HG02759 (cell line): Measurements from ENCODE around the gene MGAT4A.

Experiments used
- ATAC-seq: cut with Tn5 transposase; IDR thresholded peaks from one replicate; pipeline ENCODE4 v1.9.1; 2021; ENCODE audit warnings: mild to moderate bottlenecking, moderate library complexity; ENCODE audit not compliant: unreplicated experiment

MGAT4A gene

DNA sequence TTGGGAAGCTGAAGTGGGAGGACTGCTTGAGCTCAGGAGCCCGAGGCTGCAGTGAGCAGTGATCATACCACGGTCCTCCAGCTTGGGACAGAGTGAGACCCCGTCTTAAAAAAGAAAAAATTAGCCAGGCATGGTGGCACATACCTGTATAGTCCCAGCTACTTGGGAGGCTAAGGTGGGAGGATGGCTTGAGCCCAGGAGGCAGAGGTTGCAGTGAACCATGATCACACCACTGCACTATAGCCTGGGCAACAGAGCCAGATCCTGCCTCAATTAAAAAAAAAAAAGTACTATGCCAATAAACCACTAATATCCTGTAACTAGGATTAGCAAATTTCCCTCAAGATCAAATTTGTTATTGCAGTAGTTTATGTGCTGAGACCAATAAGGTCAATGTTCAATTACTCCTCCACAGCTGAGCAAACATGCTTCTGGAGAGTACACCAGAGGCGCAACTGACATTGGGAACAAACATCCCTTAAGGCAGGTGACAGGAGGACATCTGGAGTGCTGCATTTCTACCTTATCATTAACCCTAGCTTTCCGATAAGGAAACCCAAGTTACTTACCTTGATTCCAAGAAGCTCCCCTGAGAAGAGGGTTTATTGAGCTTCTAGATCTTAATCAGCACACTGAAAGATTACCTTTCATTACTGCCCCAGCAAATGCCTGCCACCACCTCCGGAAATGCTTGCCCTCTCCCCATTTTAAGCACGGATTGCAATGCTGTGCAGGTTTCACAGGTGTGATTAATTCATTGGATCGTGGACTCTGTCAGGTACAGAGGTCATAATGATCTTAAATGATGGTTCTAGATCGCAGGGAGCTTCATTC, 26.2 kb downstream of the MGAT4A start:
- no peak for ATAC-seq

DNA sequence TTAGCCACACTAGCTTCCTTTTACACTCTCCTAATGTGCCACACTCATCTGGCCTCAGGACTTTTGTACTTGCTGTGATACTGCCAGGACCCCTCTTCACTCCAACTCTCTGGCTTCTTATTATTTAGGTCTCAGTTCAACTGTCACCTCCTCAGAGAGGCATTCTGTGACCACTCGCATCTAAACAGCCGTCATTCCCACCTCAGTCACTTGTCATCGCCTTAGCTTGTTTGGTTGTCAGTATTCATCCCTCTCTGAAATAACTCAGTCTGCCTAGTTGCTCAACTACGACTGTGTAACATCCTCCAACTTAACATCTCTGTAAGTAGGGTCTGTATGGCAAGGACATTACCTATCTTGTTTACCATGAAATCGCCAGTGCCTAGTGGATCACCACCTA, 27.2 kb downstream of the MGAT4A start:
- no peak for ATAC-seq

DNA sequence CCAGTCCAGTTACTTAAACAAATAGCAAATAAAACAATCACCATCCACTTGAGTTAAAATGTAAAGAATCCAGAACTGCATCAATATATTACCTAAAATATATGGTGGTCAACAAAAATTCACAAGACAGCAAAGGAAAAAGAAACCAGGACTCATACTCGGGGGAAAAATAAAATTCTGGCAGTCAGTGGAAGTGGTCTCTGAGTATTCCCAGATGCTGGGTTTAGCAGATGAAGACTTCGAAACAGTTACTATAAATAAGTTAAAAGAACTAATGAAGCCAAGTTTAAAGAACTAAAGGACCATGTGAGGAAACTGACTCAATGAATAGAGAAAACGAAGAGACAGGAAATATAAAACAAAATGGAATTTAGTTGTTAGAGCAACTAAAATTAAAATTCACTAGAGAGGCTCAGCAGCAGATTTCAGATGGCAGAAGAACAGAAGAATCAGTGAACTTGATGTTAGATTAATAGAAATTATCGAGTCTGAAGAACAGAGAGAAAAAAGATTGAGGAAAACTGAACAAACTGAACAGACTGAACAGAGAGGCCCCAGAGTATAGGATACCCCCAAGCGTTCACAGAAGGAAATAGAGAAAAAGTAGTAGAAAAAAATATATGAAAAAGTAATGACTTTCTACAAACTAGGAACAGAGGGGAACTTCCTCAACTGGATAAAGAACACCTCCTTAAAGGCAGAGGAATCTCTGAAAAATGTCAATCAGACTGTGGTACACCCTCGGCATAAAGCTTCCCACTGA, 27.9 kb downstream of the MGAT4A start:
- ATAC-seq = no peak

DNA sequence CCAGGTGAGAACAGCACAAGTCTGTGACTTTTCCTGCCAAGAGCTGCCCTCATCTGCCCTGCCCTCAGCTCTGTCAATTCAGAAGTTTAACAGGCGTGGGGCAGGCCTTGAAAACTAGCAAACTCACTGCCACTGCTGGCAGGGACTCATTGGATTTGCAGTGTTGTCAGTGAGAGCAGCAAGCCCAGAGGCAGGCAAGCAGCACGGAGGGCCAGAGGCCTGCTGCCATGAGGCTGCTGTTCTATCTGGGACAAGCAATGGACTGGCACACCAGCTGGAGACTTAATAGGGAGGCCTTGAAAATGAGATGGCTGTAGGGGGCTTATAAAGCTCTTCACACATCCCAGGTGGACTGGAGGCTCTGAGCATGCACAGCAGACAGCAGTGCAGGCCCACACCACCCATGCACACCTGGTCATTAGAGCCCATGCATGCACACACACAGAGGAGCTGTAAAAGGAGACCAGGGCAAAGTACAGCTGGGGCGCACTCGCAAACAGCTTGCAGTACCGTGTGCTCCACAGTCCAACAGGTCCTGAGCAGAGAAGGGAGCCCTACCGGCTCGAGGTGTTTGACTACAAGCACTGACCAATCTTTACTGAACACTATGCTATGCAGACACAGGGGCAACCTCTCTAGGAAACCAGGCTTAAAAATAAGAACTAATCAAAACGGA, 28.7 kb downstream of the MGAT4A start:
- no peak for ATAC-seq

DNA sequence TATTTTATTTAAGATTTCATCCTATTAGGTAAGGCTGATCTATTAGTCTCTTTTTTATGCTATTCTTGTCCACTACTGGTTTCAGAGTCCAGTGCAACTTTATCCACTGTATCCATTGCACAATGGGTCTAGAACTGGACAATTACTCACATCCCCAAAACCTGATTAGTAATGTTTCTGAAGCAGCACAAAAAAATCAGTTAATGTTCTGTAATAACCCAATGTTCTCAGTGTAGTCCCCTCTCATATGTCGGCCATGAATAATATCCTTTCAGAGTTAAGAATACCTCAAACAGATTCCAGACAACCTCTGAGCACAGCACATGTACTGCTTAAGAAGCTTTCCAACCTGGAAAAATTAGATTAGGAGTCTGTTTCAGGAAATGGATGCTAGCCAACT, 29.7 kb downstream of the MGAT4A start:
- no peak for ATAC-seq

DNA sequence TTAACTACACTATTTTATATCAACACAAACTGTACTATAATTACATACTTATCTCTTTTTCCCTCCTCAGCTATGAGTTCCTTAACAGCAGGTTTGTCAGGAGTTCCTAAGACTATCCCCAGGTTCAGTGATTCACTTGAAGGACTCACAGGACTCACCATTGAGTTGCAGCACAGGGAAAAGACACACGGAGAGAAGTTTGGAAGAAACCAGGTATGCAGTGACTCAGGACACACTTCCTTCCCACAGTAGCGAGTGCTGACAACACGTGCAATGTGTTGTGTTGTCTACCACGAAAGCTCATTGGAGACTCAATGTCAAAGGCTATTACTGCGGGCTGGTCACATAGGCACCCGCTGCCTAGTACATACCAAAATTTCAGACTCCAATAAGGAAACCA, 32.0 kb downstream of the MGAT4A start:
- ATAC-seq = no peak

DNA sequence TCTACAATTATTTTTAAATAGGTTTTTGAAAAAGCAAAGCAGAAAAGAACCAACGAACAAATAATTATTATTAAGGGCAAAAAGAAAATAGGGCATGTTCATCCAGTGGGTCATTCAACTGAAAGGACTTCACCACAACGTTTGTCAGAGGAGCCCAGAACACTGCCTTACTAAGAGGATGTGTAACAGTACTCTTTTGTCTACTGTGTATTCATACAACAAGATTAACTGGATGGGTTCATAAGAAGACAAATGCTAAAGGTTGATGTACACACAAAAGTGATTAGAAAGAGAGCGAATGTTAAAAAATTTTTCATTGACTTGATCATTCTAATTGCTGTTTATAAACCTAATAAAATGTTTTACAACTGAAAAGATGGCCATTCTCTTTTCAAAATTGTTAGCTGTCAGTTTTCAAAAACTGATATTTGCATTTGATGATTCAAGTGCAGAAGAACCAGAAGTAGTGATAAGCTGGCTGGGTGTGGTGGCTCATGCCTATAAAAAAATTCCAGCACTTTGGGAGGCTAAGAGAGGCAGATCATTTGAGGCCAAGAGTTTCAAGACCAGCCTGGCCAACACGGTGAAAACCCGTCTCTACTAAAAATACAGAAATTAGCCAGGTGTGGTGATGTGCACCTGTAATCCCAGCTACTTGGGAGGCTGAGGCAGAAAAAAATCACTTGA, 33.1 kb downstream of the MGAT4A start:
- ATAC-seq = no peak

DNA sequence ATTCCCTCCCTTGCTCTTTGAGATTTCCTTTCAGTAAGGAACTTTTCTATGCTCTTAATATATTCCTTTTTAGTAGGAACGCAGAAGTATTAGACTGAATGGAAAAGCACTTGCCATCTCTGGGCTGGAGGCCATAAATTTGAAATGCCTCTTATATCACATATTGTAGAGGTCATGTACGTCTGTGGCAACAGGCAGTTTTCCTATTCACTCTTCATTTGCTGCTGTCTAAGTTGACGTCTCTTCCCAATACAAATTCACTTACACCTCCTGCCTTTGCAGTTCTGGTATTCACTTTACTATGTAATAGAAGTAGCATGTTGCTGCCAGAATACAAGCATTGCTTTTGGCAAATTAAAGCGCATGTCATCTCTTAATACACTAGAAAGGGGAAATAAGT, 34.7 kb downstream of the MGAT4A start:
- ATAC-seq = no peak

DNA sequence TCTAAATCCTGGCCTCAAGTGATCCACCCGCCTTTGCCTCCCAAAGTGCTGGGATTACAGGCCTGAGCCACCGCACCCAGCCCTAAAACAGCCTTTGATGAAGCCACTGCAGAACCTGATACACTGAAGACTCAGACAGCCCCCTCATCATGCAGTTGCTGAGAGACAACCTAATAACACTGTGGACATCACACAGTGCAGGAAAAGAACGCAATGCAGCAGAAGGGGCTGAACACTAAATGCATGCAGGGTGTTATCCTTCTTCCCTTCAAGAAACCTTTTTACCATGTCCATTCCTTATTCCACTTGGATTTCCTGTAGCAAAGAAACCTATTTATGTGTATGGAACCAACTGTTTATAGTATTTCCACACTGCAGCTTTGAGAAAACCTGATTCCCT, 35.7 kb downstream of the MGAT4A start:
- no peak for ATAC-seq

DNA sequence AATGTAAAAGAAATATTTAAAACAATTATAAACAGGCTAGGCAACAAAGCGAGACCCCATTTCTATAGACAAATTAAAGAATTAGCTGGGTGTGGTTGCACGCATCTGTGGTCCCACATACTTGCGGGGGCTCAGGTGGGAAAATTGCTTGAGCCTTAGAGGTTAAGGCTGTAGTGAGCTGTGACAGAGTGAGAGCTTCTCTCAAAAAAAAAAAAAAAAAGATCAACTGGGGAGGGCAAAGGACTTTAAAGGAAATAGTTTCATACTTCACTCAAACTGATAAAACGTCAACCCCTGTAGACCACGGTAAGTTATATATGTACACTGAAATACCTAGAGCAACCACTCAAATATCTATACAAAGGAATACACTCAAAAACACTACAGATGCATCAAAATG, 37.5 kb downstream of the MGAT4A start:
- ATAC-seq = no peak

DNA sequence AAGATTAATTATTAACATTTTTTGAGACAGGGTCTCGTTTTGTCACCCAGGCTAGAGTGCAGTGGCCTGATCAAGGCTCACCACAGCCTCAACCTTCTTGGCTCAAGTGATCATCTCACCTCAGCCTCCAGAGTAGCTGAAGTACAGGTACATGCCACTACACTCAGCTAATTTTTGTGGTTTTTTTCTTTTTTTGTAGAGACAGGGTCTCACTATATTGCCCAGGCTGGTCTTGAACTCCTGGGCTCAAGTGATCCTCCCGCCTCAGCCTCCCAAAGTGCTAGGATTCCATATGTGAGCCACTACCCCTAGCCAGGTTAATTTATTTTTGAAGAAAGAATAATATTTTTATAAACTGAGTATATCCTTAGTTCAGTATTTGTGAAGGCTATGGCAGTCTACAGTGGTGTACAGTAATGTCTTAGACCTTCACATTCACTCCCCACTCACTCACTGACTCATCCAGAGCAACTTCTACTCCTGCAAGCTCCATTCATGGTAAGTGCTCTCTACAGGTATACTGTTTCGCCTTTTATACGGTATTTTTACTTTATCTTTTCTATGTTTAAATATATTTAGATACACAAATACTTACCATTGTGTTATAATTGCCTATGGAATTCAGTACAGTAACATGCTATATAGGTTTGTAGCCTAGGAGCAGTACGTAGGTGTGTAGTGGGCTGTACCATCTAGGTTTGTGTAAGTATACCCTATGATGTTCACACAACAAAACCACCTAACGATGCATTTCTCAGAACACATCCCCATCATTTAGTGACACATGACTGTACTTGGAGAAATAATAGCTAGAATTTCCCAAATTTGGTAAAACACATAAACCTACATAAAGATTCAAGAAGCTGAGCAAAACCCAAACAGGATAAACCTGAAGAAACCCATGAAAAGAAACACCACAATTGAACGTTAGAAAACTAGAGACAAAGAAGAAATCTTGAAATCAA, 38.6 kb downstream of the MGAT4A start:
- no peak for ATAC-seq

DNA sequence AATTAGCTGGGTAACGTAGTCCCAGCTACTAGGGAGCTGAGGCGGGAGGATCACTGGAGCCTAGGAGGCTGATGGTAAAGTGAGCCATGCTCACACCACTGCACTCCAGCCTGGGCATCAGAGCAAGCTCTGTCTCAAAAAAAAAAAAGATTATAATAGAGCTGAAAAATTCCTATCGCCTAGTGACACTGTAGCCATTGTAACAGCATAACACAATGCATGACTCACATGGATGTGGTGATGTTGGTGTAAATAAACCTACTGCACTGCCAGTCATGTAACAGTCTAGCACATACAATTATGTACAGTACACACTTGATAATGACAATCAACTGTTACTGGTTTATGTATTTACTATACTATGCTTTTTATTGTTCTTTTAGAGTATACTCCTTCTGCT, 39.6 kb downstream of the MGAT4A start:
- no peak for ATAC-seq

DNA sequence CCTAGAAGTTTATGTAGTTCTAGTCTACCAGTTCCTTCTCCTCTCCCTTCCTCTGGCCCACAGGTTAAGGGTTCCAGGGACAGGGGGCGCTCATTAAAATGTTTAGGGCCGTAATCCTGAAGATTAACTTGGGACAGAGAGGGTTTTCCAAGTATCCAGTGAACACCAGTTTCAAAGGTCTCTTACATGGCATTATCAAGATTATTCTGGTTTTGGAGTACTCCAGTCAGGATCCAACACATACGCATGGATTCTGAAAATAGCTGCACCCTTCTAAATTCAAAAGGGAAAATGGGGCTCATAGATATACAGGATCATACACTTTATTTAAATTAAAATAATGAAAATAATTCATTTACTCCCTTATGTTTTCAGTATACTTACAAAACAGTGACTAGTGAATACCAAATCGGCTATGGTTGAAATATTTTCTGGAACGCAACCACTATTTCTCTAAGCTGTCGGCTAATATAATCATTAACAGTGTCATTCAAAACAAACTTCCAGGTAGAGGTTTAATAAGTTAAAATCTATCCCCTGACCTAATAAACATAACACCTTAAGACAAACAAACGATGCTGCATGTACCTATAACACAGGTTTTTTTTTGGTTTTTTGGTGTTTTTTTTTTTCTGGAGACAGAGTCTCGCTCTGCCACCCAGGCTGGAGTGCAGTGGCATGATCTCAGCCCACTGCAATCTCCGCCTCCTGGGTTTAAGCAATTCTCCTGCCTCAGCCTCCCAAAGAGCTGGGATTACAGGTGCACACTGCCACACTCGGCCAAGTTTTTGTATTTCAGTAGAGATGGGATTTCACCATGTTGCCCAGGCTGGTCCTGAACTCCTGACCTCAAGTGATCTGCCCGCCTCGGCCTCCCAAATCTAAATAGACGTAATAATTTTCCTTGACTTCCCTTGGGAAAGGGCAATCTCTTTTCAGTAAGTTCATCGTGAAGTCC, 44.7 kb downstream of the MGAT4A start:
- no peak for ATAC-seq

DNA sequence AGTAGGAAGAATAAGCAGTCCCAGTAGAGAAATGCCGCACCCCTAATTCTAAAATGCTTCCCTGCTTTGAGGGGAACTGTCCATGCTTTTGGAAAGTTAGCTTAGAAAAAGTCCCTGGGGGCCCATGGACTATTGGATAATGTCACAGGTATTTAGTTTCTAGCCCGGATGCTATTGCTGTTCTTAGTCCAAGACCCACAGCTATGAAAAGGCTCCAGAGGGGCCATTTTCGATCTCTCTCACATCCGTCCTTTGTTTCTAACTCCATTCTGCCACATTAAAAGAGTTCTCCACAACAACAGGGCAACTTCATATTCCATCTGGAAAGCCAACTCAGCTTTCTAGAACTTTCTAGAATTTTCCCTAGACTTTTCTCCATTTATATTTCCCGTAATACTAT, 47.2 kb downstream of the MGAT4A start:
- ATAC-seq = no peak

DNA sequence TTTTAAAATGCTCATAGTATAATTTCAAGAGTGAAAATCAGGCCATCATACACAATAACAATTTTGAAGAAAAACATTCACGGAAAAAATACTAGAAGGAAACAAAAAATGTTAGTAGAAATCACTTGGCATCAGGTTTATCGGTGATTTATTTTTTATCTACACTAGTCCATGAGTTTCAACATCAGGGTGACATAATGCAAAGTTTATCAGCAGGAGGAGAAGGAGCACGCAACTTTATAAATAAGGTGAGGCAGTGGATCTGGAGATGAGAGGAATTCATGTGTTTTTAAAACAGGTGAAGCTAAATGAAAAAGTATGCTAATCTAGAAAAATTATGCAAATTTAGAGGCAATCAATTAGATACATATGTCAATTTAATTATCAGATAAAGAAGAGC, 54.2 kb downstream of the MGAT4A start:
- no peak for ATAC-seq

DNA sequence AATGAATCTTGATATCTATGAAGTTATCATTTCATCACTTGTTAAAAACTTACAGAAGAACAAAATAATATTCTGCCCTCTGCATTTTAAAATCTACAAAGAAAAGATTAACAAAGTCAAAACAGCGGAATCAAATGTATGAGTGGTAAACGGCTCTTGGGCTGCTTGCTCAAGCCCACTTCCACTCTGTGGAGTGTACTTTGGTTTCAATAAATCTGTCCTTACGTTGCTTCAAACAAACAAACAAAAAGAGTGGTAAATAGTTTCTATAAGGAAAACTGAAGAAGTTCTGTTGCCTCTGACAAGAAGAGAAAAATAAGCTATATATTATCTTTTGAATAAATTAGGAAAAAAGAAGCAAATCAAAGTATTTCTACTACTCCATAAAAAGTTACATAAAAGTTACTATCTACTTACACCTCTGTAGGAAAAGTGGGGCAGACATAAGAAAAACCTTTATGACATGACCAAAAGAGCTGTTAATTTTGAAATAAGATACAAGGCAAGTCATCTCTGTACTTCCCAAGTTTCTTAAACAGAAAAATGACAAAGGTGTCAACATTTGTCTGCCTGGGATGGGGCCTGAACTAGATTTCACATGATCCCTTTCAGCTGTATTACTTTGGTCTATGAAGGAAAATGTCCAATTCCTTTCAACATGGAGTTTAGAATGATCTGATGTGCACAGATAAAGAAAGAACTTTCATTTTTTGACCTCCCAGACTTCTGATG, 56.5 kb downstream of the MGAT4A start:
- no peak for ATAC-seq

DNA sequence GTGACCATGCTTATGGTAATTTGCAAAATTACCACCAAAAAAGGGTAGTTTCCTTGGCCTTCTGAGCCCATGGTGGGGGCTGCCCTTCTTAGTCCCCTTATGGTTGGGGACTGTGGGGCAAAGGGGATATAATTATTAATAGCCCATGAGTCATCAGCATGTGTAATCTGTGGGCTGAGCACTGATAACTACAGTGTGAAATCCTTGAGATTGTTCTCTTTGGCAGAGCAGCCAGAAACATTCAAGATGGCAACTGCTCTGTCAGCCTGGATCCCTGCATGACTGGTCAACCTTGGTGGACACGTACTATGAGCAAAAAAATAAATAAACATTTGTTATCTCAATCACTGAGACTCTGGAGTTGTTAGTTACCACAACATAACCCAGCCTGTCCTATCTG, 61.3 kb downstream of the MGAT4A start:
- ATAC-seq = no peak

DNA sequence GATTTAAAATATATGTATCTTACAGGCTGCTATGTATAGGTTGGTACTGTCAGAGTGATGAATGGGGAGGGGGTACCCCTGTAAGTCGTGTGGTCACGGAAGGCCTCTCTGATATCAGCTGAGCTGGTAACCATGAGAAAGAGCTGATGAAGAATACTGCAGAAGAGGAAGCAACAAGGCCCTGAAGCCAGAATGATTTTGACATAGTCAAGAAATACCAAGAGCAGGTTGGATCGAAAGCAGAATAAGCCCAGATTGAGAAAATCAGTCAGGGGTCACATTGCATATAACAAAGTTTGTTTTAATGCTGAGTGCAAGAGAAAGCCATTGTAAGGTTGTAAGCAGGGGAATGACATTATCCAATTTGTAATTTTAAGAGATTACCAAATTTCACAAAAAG, 65.3 kb downstream of the MGAT4A start:
- ATAC-seq = no peak
